Effector memory CD4-positive, alpha-beta T cell (primary cell): ENCODE measurements around the gene TMIE.

Source experiments
- DNase-seq, 3 donors: peaks; one replicate each; pipeline ENCODE4 v3.0.0-alpha.2; 2020
- H3K27ac ChIP-seq: 2 replicates; pipeline ENCODE4 v1.7.0; 2013; ENCODE audit warnings: mild to moderate bottlenecking, low read length, moderate library complexity; ENCODE audit not compliant: insufficient read depth, poor library complexity, severe bottlenecking
- H3K27me3 ChIP-seq: replicated peaks from 2 replicates; pipeline ENCODE4 v1.7.0; 2013; ENCODE audit warnings: mild to moderate bottlenecking, low read length; ENCODE audit not compliant: insufficient read depth, control insufficient read depth, poor library complexity, severe bottlenecking
- H3K36me3 ChIP-seq: 2 replicates; pipeline ENCODE4 v1.7.0; 2013; ENCODE audit warnings: mild to moderate bottlenecking, low read length, moderate library complexity; ENCODE audit not compliant: control insufficient read depth, insufficient read depth
- H3K4me1 ChIP-seq: 2 replicates; pipeline ENCODE4 v1.7.0; 2013; ENCODE audit warnings: low read length, mild to moderate bottlenecking; ENCODE audit not compliant: control insufficient read depth, insufficient read depth, poor library complexity, severe bottlenecking
- H3K4me3 ChIP-seq: 2 replicates; pipeline ENCODE4 v1.7.0; 2013; ENCODE audit warnings: low read length, low read depth, mild to moderate bottlenecking; ENCODE audit not compliant: insufficient read depth, poor library complexity, severe bottlenecking
- H3K9me3 ChIP-seq: 2 replicates; pipeline ENCODE4 v1.7.0; 2013; ENCODE audit warnings: mild to moderate bottlenecking, low read length, moderate library complexity; ENCODE audit not compliant: control insufficient read depth

TMIE gene

DNA sequence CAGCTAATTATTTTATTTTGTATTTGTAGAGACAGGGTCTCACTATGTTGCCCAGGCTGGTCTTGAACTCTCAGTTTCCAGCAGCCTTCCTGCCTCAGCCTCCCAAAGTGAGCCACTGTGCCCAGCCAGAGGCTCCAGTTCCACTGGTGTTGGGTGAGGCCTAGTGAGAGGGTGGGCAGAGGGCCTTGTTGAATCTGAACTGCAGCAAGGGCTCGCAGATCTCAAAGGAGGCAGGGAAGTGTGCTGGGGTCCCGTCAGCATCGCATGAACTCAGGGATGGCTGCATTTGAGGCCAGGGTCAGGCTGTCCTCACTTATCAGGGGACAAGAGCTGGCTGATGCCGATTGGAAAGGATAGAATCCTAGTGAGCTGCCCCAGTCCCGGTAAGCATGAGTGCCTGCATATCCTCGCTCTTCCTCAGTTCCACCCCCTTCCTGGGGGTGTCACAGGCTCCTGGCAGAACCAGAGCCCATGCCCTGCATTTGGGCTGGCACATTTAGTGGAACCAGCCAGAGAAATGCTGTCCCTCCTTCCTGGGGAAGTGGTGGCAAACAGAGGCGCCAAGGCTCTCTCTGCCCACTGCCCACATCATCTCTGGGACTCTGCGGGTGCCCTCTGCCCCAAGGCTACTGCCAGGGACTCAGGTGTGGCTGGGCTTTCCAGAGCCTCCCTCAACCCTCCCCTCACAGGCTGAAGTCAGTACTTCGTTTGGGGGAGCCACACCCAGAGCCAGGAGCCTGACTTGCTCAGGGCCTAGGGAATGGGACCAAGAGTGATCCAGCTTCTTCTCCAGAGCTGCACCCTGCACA is 31.8 kb upstream of the TMIE start:
- Histone ChIP-seq H3K27me3 (no peaks in the 10 kb centered on the region), H3K4me1 (no peaks in the 10 kb centered on the region), H3K9me3 (no peaks in the 10 kb centered on the region), H3K36me3 (no peaks in the 10 kb centered on the region), H3K4me3 (no peak overlapping the region), H3K27ac (no peak overlapping the region)
- no peak for DNase-seq

GRCh38 chr3:46670000-46670890 is 30.9 kb upstream of the TMIE start:
- Histone ChIP-seq H3K4me1 (no peaks in the 10 kb centered on the region), H3K36me3 (no peaks in the 10 kb centered on the region), H3K4me3 (no peak overlapping the region), H3K9me3 (no peaks in the 10 kb centered on the region), H3K27me3 (no peaks in the 10 kb centered on the region), H3K27ac (no peak overlapping the region)
- no peak for DNase-seq

GRCh38 chr3:46670891-46671427 is 30.2 kb upstream of the TMIE start:
- Histone ChIP-seq H3K4me3 (no peak overlapping the region), H3K36me3 (no peaks in the 10 kb centered on the region), H3K27me3 (no peaks in the 10 kb centered on the region), H3K4me1 (no peaks in the 10 kb centered on the region), H3K27ac (no peak overlapping the region), H3K9me3 (no peaks in the 10 kb centered on the region)
- no peak for DNase-seq

- Histone ChIP-seq H3K27me3 (no peaks in the 10 kb centered on the region), H3K36me3 (no peaks in the 10 kb centered on the region), H3K4me3 (no peak overlapping the region), H3K9me3 (no peaks in the 10 kb centered on the region), H3K4me1 (no peaks in the 10 kb centered on the region), H3K27ac (no peak overlapping the region)
- DNase-seq = no peak
These were observed 29.4 kb upstream of the TMIE start for GRCh38 chr3:46671541-46672348.

DNA sequence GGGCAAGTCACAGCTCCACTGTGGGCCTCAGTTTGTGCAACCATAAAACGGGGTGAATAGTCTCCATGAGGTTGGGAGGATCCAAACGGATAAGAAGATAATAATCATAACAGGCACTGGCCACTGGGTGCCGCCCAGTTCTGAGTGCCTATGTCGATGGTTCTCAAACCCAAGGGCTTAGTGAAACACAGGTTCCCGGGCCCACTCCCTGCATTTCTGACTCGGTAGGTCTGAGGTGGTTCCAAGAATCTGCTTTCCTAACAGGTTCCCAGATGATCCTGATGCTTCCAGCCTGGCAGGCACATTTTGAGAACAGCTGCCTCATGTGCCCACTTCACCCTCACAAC is 28.9 kb upstream of the TMIE start:
- no peaks in the 10 kb centered on the region for H3K36me3 ChIP-seq
- no peaks in the 10 kb centered on the region for H3K27me3 ChIP-seq

DNA sequence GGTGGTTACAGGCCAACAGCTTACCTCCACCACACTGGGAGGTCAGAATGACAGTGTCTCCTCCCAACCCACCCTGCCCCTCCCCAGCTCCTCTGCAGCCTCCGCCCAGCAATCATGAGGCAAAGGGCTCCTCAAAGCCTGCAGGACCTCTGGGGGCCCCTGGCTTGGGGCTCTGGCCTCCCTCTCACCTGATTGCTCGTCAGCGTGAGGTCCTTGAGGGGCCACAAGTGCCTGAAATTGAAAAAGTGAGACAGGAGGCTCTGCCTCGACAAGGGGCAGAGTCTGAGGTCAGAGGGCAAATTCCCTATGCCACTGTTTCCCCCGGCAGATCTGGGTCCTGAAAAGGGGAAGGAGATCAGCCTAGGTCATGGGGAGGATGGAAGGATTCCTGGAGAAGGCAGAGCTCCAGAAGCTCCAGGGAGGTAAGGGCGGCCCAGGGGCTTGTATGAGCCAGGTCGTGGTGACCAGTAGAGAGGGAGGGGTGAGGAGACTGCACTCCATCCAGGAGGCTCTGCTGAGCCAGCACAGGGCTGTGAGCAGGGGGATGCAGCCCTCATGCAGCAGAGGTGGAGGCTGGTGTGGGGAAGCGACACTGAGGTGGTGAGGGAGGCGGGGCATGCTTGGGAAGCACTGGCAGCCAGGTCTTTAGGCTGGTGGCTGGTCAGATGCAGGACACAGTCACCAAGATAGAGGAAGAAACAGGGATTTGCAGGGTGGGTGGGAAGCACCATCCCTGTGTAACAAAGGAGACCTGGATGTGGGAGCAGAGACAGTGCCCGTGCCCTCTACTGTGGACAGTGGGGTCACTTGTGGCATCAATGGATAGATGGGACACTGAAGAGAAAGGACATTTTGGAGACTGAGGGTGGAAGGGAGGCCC is 27.8 kb upstream of the TMIE start:
- DNase-seq = no peak
- Histone ChIP-seq H3K4me1 (no peaks in the 10 kb centered on the region), H3K36me3 (no peaks in the 10 kb centered on the region), H3K9me3 (no peaks in the 10 kb centered on the region), H3K27ac (no peak overlapping the region), H3K4me3 (no peak overlapping the region), H3K27me3 (no peaks in the 10 kb centered on the region)

More for the DNA sequence above, 28.9 kb upstream of the TMIE start:
- Histone ChIP-seq H3K4me1 (no peaks in the 10 kb centered on the region), H3K27ac (no peak overlapping the region), H3K9me3 (no peaks in the 10 kb centered on the region), H3K4me3 (no peak overlapping the region)
- DNase-seq = no peak

- no peak for DNase-seq
These were observed 27.0 kb upstream of the TMIE start for GRCh38 chr3:46674031-46674845.

GRCh38 chr3:46675426-46675825 is 25.8 kb upstream of the TMIE start:
- Histone ChIP-seq H3K27ac (no peak overlapping the region), H3K9me3 (no peaks in the 10 kb centered on the region), H3K36me3 (no peaks in the 10 kb centered on the region), H3K4me1 (no peaks in the 10 kb centered on the region), H3K4me3 (no peak overlapping the region), H3K27me3 (no peaks in the 10 kb centered on the region)
- no peak for DNase-seq

More at GRCh38 chr3:46674031-46674845, 27.0 kb upstream of the TMIE start:
- H3K27ac ChIP-seq = no peak overlapping the region
- H3K27me3 ChIP-seq = no peaks in the 10 kb centered on the region
- no peaks in the 10 kb centered on the region for H3K36me3 ChIP-seq
- H3K4me1 ChIP-seq = no peaks in the 10 kb centered on the region
- no peaks in the 10 kb centered on the region for H3K9me3 ChIP-seq
- no peak overlapping the region for H3K4me3 ChIP-seq
